Fibroblast of villous mesenchyme (primary cell): ENCODE results near the gene KRT34. TPM values are rescaled to one million over a fixed set of nuclear protein-coding genes. Genes with fewer than 3 reads are reported as not detected.
"Not testable (repeated sequence)": the region's sequence is repeated elsewhere in the genome, so short reads cannot be mapped to it uniquely, and the experiment has no call there.

Source experiments
- DNase-seq: peaks from one replicate; pipeline ENCODE4 v3.0.0-alpha.2; 2010; ENCODE audit warnings: low read depth
- H3K4me3 ChIP-seq: 2 replicates; pipeline ENCODE4 v1.5.1; 2011; ENCODE audit warnings: low read depth, mild to moderate bottlenecking, low read length
- total RNA-seq: library from RNA; depleted of rRNA; stranded (reverse); fragments of >200 nt; gene quantifications from 2 replicates; pipeline ENCODE4 v1.2.3, GENCODE V29; 2012
- TF ChIP-seq, protein P1 (sequence below): IDR thresholded peaks from 2 replicates; pipeline ENCODE4 v1.5.1; 2012; ENCODE audit warnings: low read depth, mild to moderate bottlenecking, low read length; ENCODE audit not compliant: insufficient read depth

Gene KRT34
- total RNA-seq, 1 donor = 28.9 TPM

- TF ChIP-seq, protein P1, sequence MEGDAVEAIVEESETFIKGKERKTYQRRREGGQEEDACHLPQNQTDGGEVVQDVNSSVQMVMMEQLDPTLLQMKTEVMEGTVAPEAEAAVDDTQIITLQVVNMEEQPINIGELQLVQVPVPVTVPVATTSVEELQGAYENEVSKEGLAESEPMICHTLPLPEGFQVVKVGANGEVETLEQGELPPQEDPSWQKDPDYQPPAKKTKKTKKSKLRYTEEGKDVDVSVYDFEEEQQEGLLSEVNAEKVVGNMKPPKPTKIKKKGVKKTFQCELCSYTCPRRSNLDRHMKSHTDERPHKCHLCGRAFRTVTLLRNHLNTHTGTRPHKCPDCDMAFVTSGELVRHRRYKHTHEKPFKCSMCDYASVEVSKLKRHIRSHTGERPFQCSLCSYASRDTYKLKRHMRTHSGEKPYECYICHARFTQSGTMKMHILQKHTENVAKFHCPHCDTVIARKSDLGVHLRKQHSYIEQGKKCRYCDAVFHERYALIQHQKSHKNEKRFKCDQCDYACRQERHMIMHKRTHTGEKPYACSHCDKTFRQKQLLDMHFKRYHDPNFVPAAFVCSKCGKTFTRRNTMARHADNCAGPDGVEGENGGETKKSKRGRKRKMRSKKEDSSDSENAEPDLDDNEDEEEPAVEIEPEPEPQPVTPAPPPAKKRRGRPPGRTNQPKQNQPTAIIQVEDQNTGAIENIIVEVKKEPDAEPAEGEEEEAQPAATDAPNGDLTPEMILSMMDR = no peak
- no peak overlapping the region for H3K4me3 ChIP-seq
- no peak for DNase-seq
These were observed 13.5 kb upstream of the KRT34 start for GRCh38 chr17:41395611-41396010.

- not testable (repeated sequence) for DNase-seq
These were observed 12.9 kb upstream of the KRT34 start for GRCh38 chr17:41395044-41395443.

GRCh38 chr17:41394254-41394996 lies 12.3 kb upstream of the KRT34 start:
- no peak for DNase-seq
- no peak overlapping the region for H3K4me3 ChIP-seq
- TF ChIP-seq, protein P1 = no peak

More at GRCh38 chr17:41395044-41395443, 12.9 kb upstream of the KRT34 start:
- not testable (repeated sequence) for H3K4me3 ChIP-seq

- no peak overlapping the region for H3K4me3 ChIP-seq
- TF ChIP-seq, protein P1 = no peak
- DNase-seq = no peak
These were observed 11.7 kb upstream of the KRT34 start for GRCh38 chr17:41393826-41394225.

- TF ChIP-seq, protein P1 = no peak
- DNase-seq = no peak
- H3K4me3 ChIP-seq = no peak overlapping the region
These were observed 11.2 kb upstream of the KRT34 start for GRCh38 chr17:41393294-41393693.

- no peak overlapping the region for H3K4me3 ChIP-seq
- peak; percentile 59 for DNase-seq
- TF ChIP-seq, protein P1 = no peak
These were observed 10.2 kb upstream of the KRT34 start for GRCh38 chr17:41392278-41392677.

GRCh38 chr17:41391535-41391934 lies 9.4 kb upstream of the KRT34 start:
- TF ChIP-seq, protein P1 = no peak
- no peak overlapping the region for H3K4me3 ChIP-seq
- no peak for DNase-seq
